ENCODE data around the gene ZNF445. TPM values are rescaled to one million over a fixed set of nuclear protein-coding genes. Genes with fewer than 3 reads are reported as not detected.

The ZNF445 gene
- total RNA-seq, 1 donor from 2014 or later = 20.9 TPM

DNA sequence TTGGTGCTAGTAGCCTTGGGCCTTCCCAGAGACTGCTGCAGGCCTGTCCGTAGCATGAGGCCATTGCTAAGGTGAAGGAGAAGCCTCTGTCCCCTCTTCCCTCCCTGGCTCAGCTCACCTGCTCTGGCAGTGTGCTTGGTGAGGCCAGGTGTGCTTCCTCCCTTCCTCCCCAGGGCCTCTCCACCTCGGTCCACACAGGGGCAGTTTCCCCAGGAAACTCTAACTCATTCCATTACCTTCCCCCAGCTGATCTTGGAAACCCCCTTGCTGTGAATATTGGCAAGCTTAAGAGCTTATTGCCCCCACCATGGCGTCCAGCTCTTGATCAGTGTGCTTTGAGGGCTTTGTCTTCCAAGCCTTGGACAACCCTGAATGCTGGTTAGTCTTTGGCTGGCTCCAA, 52.7 kb downstream of the ZNF445 start:
- H3K4me1 Mint-ChIP-seq (ENCODE audit: low read depth, unreplicated experiment) = no peaks in the 10 kb centered on the region
- no peaks in the 10 kb centered on the region for H3K36me3 Mint-ChIP-seq (ENCODE audit: low read depth, unreplicated experiment)
- no peak overlapping the region for H3K4me3 ChIP-seq (ENCODE audit: insufficient read depth, low read depth, low read length)
- no peaks in the 10 kb centered on the region for H3K4me1 ChIP-seq (ENCODE audit: insufficient read depth, low read length)
- H4K20me1 ChIP-seq (ENCODE audit: insufficient read depth, low read length) = no peaks in the 10 kb centered on the region
- H3K36me3 ChIP-seq (ENCODE audit: insufficient read depth, low read length) = no peaks in the 10 kb centered on the region
- no peak overlapping the region for H3K4me2 ChIP-seq (ENCODE audit: low read length)
- no peaks in the 10 kb centered on the region for H3K27me3 ChIP-seq (ENCODE audit: insufficient read depth, low read length)
- no peak overlapping the region for H3K4me3 Mint-ChIP-seq (ENCODE audit: unreplicated experiment)
- H3K9ac ChIP-seq (ENCODE audit: low read length) = no peak overlapping the region
- peaks cover 2% of the 10 kb centered on the region for H3K9me3 Mint-ChIP-seq (ENCODE audit: unreplicated experiment)
- no peak overlapping the region for H3K27ac Mint-ChIP-seq (ENCODE audit: unreplicated experiment)
- TF ChIP-seq CTCF (IDR thresholded peaks at IDR 0.05; ENCODE audit: insufficient read depth, low read depth, low read length) (no peak), EZH2 (IDR thresholded peaks at IDR 0.05; ENCODE audit: insufficient read depth, low read length) (no peak)
- H2AFZ ChIP-seq (ENCODE audit: low read depth, low read length) = no peak overlapping the region
- DNase-seq (ENCODE audit: low read depth) (no peak), FAIRE-seq (no peak)
- peaks cover 6% of the 10 kb centered on the region for H3K27me3 Mint-ChIP-seq (ENCODE audit: low read depth, unreplicated experiment)
- H3K9me3 ChIP-seq (ENCODE audit: insufficient read depth, low read depth, low read length) = no peaks in the 10 kb centered on the region
- H3K27ac ChIP-seq (ENCODE audit: low read depth, low read length) = no peak overlapping the region
- no peaks in the 10 kb centered on the region for H3K79me2 ChIP-seq (ENCODE audit: insufficient read depth, low read length)

DNA sequence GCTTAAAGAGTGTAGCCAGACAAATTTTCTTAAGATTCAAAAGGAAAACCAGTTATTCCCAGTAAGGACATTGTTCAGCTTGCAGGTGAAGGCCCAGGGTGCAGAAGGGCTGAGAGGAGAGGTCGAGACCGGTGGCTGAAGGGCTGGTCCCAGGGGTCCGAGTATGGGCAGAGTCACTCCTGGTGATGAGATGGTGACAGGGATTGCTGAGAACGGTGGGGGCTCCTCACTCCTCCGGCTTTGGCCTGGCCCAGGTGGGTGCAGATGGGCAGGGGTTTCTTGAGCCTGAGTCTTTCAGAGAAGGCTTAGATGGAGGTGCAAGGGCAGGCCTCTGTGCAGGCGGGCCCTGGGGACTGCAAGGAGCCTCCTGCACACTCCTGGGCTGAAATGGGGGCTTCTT, 56.2 kb downstream of the ZNF445 start:
- Histone ChIP-seq H2AFZ (ENCODE audit: low read depth, low read length) (no peak overlapping the region), H3K79me2 (ENCODE audit: insufficient read depth, low read length) (no peaks in the 10 kb centered on the region), H4K20me1 (ENCODE audit: insufficient read depth, low read length) (no peaks in the 10 kb centered on the region), H3K27ac (ENCODE audit: low read depth, low read length) (no peak overlapping the region), H3K4me2 (ENCODE audit: low read length) (no peak overlapping the region), H3K36me3 (ENCODE audit: insufficient read depth, low read length) (no peaks in the 10 kb centered on the region), H3K27me3 (ENCODE audit: insufficient read depth, low read length) (no peaks in the 10 kb centered on the region), H3K9me3 (ENCODE audit: insufficient read depth, low read depth, low read length) (no peaks in the 10 kb centered on the region), H3K4me1 (ENCODE audit: insufficient read depth, low read length) (no peaks in the 10 kb centered on the region), H3K4me3 (ENCODE audit: insufficient read depth, low read depth, low read length) (no peak overlapping the region), H3K9ac (ENCODE audit: low read length) (no peak overlapping the region)
- H3K27ac Mint-ChIP-seq (ENCODE audit: unreplicated experiment) = no peak overlapping the region
- H3K9me3 Mint-ChIP-seq (ENCODE audit: unreplicated experiment) = peaks cover 7% of the 10 kb centered on the region
- H3K36me3 Mint-ChIP-seq (ENCODE audit: low read depth, unreplicated experiment) = peaks cover 3% of the 10 kb centered on the region
- FAIRE-seq = no peak
- H3K4me1 Mint-ChIP-seq (ENCODE audit: low read depth, unreplicated experiment) = no peaks in the 10 kb centered on the region
- DNase-seq (ENCODE audit: low read depth) = no peak
- no peak overlapping the region for H3K4me3 Mint-ChIP-seq (ENCODE audit: unreplicated experiment)
- H3K27me3 Mint-ChIP-seq (ENCODE audit: low read depth, unreplicated experiment) = peaks cover 15% of the 10 kb centered on the region
- TF ChIP-seq EZH2 (IDR thresholded peaks at IDR 0.05; ENCODE audit: insufficient read depth, low read length) (no peak), CTCF (IDR thresholded peaks at IDR 0.05; ENCODE audit: insufficient read depth, low read depth, low read length) (no peak)

DNA sequence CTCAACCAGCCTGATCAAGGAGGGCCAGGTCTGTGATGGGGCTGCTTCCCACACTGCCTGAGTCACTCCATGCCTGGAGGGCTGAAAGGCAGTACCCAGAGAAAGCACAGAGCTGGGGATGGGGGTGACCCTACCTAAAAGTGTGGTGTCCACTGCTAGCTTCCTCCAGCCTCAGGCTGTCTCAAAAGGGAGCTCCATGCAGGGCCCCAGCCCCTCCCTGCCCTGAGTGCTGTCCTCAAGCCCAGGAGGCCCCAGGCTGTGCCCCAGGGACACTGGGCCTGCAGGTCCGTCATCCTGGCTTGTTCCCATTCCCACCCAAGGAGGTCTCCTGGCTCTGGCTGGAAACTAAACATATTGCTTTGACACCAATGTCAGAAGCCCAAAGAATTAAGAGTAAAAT, 56.8 kb downstream of the ZNF445 start:
- no peaks in the 10 kb centered on the region for H3K36me3 ChIP-seq (ENCODE audit: insufficient read depth, low read length)
- FAIRE-seq (no peak), DNase-seq (ENCODE audit: low read depth) (no peak)
- no peak overlapping the region for H3K4me3 ChIP-seq (ENCODE audit: insufficient read depth, low read depth, low read length)
- H4K20me1 ChIP-seq (ENCODE audit: insufficient read depth, low read length) = no peaks in the 10 kb centered on the region
- H3K27ac ChIP-seq (ENCODE audit: low read depth, low read length) = no peak overlapping the region
- H3K4me2 ChIP-seq (ENCODE audit: low read length) = no peak overlapping the region
- no peak overlapping the region for H2AFZ ChIP-seq (ENCODE audit: low read depth, low read length)
- H3K27me3 ChIP-seq (ENCODE audit: insufficient read depth, low read length) = no peaks in the 10 kb centered on the region
- Mint-ChIP-seq H3K27me3 (ENCODE audit: low read depth, unreplicated experiment) (peaks cover 15% of the 10 kb centered on the region), H3K4me3 (ENCODE audit: unreplicated experiment) (no peak overlapping the region), H3K9me3 (ENCODE audit: unreplicated experiment) (peaks cover 7% of the 10 kb centered on the region), H3K4me1 (ENCODE audit: low read depth, unreplicated experiment) (no peaks in the 10 kb centered on the region), H3K36me3 (ENCODE audit: low read depth, unreplicated experiment) (peaks cover 3% of the 10 kb centered on the region), H3K27ac (ENCODE audit: unreplicated experiment) (no peak overlapping the region)
- no peaks in the 10 kb centered on the region for H3K9me3 ChIP-seq (ENCODE audit: insufficient read depth, low read depth, low read length)
- no peak overlapping the region for H3K9ac ChIP-seq (ENCODE audit: low read length)
- H3K4me1 ChIP-seq (ENCODE audit: insufficient read depth, low read length) = no peaks in the 10 kb centered on the region
- TF ChIP-seq EZH2 (IDR thresholded peaks at IDR 0.05; ENCODE audit: insufficient read depth, low read length) (no peak), CTCF (IDR thresholded peaks at IDR 0.05; ENCODE audit: insufficient read depth, low read depth, low read length) (no peak)
- no peaks in the 10 kb centered on the region for H3K79me2 ChIP-seq (ENCODE audit: insufficient read depth, low read length)
